Measurements from ENCODE around the gene ARPP19. TPM values are rescaled to one million over a fixed set of nuclear protein-coding genes. Genes with fewer than 3 reads are reported as not detected.

Gene ARPP19
- total RNA-seq (2011; cell fraction: chromatin; rRNA removed; ENCODE audit: low replicate concordance), result 14.8 and 44.2 TPM in 2 replicates
- 11.5 and 13.9 TPM in 2 replicates for total RNA-seq (2011; cell fraction: nucleolus; rRNA removed)
- 34.2 and 60.2 TPM in 2 replicates for total RNA-seq (2011; cell fraction: nucleoplasm; rRNA removed)
- total RNA-seq (2014; rRNA removed) (40.6 and 47.5 TPM in 2 replicates), total RNA-seq (2014; rRNA removed; fragmentation: Illumina TruSeq; extraction: Trizol) (75.5 and 95.4 TPM in 2 replicates), total RNA-seq (2015; rRNA removed; fragmentation: Illumina TruSeq; extraction: Trizol) (72.9 and 77.2 TPM in 2 replicates), total RNA-seq (2021) (82.6 and 88.2 TPM in 2 replicates), polyA plus RNA-seq (2011; rRNA removed) (84.8 and 102 TPM in 2 replicates), polyA plus RNA-seq (2014; fragmentation: Illumina TruSeq; extraction: Trizol) (57.2 and 60.5 TPM in 2 replicates), polyA plus RNA-seq (2014; fragmentation: Nextera tagmentation; extraction: Ambion mirVana) (10 to 100 TPM; 33.3 to 35.4 TPM), polyA plus RNA-seq (2014; rRNA removed) (40.6 and 46.8 TPM in 2 replicates), polyA minus RNA-seq (2011; rRNA and poly(A)+ RNA removed) (83.7 and 96.3 TPM in 2 replicates), Bru-seq, nascent RNA (percentile 95 among the genes with signal in this experiment), BruChase-seq, experiment 1, labeled RNA remaining after a 2-hour chase (percentile 97 among the genes with signal in this experiment), BruChase-seq, experiment 2, labeled RNA remaining after a 6-hour chase (percentile 97 among the genes with signal in this experiment)
- 17.5 and 52.8 TPM in 2 replicates for polyA plus RNA-seq (2011; cell fraction: cytosol; rRNA removed)
- polyA plus RNA-seq (2011; cell fraction: nucleus; rRNA removed), result 9.5 and 18.7 TPM in 2 replicates
- 30.3 and 30.7 TPM in 2 replicates for polyA plus RNA-seq (2012)
- polyA minus RNA-seq (2011; cell fraction: cytosol; rRNA and poly(A)+ RNA removed), result 35.7 and 46.6 TPM in 2 replicates
- polyA minus RNA-seq (2011; cell fraction: nucleus; rRNA and poly(A)+ RNA removed), result 12.3 and 22.2 TPM in 2 replicates
- long read RNA-seq, experiment 1, full-length matches to known transcripts, result 73 of 90 reads
- long read RNA-seq, experiment 1, partial matches to known transcripts, result 1 of 90 reads
- long read RNA-seq, experiment 1, other reads (novel, unspliced or antisense), result 16 of 90 reads
- long read RNA-seq, experiment 2, full-length matches to known transcripts, result 10 of 47 reads
- long read RNA-seq, experiment 2, partial matches to known transcripts, result 0 of 47 reads
- long read RNA-seq, experiment 2, other reads (novel, unspliced or antisense), result 37 of 47 reads
- long read RNA-seq, experiment 3, full-length matches to known transcripts, result 38 of 40 reads
- long read RNA-seq, experiment 3, partial matches to known transcripts, result 2 of 40 reads
- long read RNA-seq, experiment 3, other reads (novel, unspliced or antisense), result 0 of 40 reads

GRCh38 chr15:52568601-52569585 lies at the start of gene ARPP19:
TSS of gene ARPP19 (minus strand) at chr15:52569030. CDS start at chr15:52568892, 138 bp downstream.
- BruUV-seq (replicated peaks), result no TSS peak
- CTCF ChIA-PET (ENCODE audit: low intra/inter-chr PET ratio), result no interaction called here
- peak; percentile 76 for TF ChIP-seq CTBP1 (IDR thresholded peaks at IDR 0.05; ENCODE audit: borderline replicate concordance)
- TF ChIP-seq KHSRP (IDR thresholded peaks at IDR 0.05), result no peak
- TF ChIP-seq, protein P1, sequence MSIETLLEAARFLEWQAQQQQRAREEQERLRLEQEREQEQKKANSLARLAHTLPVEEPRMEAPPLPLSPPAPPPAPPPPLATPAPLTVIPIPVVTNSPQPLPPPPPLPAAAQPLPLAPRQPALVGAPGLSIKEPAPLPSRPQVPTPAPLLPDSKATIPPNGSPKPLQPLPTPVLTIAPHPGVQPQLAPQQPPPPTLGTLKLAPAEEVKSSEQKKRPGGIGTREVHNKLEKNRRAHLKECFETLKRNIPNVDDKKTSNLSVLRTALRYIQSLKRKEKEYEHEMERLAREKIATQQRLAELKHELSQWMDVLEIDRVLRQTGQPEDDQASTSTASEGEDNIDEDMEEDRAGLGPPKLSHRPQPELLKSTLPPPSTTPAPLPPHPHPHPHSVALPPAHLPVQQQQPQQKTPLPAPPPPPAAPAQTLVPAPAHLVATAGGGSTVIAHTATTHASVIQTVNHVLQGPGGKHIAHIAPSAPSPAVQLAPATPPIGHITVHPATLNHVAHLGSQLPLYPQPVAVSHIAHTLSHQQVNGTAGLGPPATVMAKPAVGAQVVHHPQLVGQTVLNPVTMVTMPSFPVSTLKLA (conservative IDR thresholded peaks at IDR 0.05), result peak; percentile 53 to 80; a peak in 3 of 4 replicates
- no peak for TF ChIP-seq CCAR2 (IDR thresholded peaks at IDR 0.05; ENCODE audit: low read depth, low read length)
- TF ChIP-seq, protein P2, sequence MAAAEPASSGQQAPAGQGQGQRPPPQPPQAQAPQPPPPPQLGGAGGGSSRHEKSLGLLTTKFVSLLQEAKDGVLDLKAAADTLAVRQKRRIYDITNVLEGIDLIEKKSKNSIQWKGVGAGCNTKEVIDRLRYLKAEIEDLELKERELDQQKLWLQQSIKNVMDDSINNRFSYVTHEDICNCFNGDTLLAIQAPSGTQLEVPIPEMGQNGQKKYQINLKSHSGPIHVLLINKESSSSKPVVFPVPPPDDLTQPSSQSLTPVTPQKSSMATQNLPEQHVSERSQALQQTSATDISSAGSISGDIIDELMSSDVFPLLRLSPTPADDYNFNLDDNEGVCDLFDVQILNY (CRISPR knock-in tag; IDR thresholded peaks at IDR 0.05), result no peak
- TF ChIP-seq RBM34 (IDR thresholded peaks at IDR 0.05; ENCODE audit: borderline replicate concordance, insufficient read depth, low read length), result no peak
- TF ChIP-seq FOSL1 (tag; conservative IDR thresholded peaks at IDR 0.05), result peak; percentile 41; the same call in 1 of the 2 replicates
- TF ChIP-seq MCM2 (IDR thresholded peaks at IDR 0.05; ENCODE audit: low read depth), result no peak
- TF ChIP-seq CBX8 (IDR thresholded peaks at IDR 0.05; ENCODE audit: borderline replicate concordance, extremely low read depth, low read depth, low read length, poor library complexity, severe bottlenecking), result no peak
- TF ChIP-seq, protein P3, sequence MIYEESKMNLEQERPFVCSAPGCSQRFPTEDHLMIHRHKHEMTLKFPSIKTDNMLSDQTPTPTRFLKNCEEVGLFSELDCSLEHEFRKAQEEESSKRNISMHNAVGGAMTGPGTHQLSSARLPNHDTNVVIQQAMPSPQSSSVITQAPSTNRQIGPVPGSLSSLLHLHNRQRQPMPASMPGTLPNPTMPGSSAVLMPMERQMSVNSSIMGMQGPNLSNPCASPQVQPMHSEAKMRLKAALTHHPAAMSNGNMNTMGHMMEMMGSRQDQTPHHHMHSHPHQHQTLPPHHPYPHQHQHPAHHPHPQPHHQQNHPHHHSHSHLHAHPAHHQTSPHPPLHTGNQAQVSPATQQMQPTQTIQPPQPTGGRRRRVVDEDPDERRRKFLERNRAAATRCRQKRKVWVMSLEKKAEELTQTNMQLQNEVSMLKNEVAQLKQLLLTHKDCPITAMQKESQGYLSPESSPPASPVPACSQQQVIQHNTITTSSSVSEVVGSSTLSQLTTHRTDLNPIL (CRISPR knock-in tag; IDR thresholded peaks at IDR 0.05), result no peak

More at GRCh38 chr15:52568601-52569585, at the start of gene ARPP19:
- Histone ChIP-seq H3K9ac (ENCODE audit: insufficient read depth in 1 of 2, low read depth in 2 of 2, low read length in 2 of 2) (peak within 1 kb of the TSS; percentile 97 to 99), H3K79me2 (ENCODE audit: control insufficient read depth, insufficient read depth, low read length) (peaks cover 49% of the 10 kb centered on the region), H3K9me3 (replicated peaks; ENCODE audit: control insufficient read depth, insufficient read depth, low read depth, low read length) (no peaks in the 10 kb centered on the region), H3K4me3 (peak within 1 kb of the TSS; percentile 69), H4K20me1 (replicated peaks; ENCODE audit: control insufficient read depth, insufficient read depth, low read length) (peaks cover 2% of the 10 kb centered on the region; the same call in 1 of the 2 replicates), H3K9me1 (ENCODE audit: control insufficient read depth, insufficient read depth, low read length) (no peaks in the 10 kb centered on the region), H3K36me3 (ENCODE audit: control insufficient read depth, insufficient read depth, low read length) (peaks cover 4% of the 10 kb centered on the region; the same call in 2 of the 3 replicates), H3K4me1 (replicated peaks in 1 of 2; ENCODE audit: control insufficient read depth in 2 of 2, insufficient read depth in 2 of 2, low read length in 2 of 2) (peaks cover 10 to 13% of the 10 kb centered on the region in 2 experiments; a peak in 4 of 5 replicates), H2AFZ (ENCODE audit: low read depth, low read length) (peak within 1 kb of the TSS; percentile 99), H3K4me2 (ENCODE audit: insufficient read depth, low read length) (peak within 1 kb of the TSS; percentile 94), H3K27me3 (ENCODE audit: control insufficient read depth in 2 of 2, insufficient read depth in 2 of 2, low read length in 2 of 2) (no peaks in the 10 kb centered on the region), H3K27ac (ENCODE audit: extremely low read depth, low read depth, low read length) (peak within 1 kb of the TSS; percentile 90)
- FAIRE-seq (peak; percentile 94), DNase-seq (ENCODE audit: extremely low read depth in 1 of 4, low spot score in 3 of 4) (peak; percentile 93 to 96 (median 94)), ATAC-seq (peak; percentile 89)
- intact Hi-C loops (cut with micrococcal nuclease), result loop anchor here (5.0 kb wide), 2 partner anchors 42 to 108 kb away; partner anchors contain the start of genes ATOSA and MYO5A
- POLR2A ChIA-PET, result interaction anchor here (0.6 to 1.0 kb wide), 3 partner anchors 11 to 945 kb away, joined by 3 to 5 read pairs (median 4); no protein-coding TSS in a partner anchor
- WGBS (ENCODE audit: insufficient coverage, low coverage, missing lambda C conversion rate), result 6% methylated on average over 69 of the region's 82 CpGs
- in situ Hi-C loops (cut with MboI), result no loop called here
